ENCODE data around the gene SHC2.
"Not testable (repeated sequence)": the region's sequence is repeated elsewhere in the genome, so short reads cannot be mapped to it uniquely, and the experiment has no call there.

Gene SHC2

GRCh38 chr19:444677-445210 lies 16.1 kb downstream of the SHC2 start:
- DNase-seq, result no peak

GRCh38 chr19:443005-443404 lies 17.8 kb downstream of the SHC2 start:
- no peak for DNase-seq

GRCh38 chr19:442085-442484 lies 18.7 kb downstream of the SHC2 start:
- no peak for DNase-seq

DNA sequence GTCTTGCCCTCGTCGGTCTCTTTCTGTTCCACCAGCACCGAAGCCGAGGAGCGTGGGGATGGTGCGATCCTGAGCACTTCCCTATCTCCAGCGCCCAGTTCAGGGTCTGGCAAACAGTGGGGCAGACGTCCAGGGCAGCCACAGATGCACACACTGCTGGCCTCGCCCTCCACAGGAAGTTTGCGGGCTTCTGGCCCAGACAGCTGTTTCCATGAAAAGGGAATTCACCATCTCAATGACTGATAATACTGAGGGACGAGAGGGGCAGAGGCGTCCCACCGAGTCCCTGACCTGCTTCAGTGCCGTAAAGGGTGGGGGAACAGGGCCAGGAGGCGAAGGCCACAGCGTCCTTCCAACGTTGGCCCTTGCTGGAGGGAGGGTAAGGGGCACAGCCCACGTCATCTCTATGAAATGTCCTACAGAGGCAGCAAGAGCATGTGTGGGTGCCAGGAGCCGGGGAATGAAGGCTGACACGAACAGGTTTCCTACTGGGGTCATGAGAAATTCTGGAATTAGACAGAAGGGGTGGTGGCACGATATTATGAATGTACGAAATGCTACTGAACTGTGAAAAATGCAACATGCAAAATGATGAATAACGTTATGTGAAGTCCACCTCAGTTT lies 19.5 kb downstream of the SHC2 start:
- DNase-seq, result peak; percentile 66

DNA sequence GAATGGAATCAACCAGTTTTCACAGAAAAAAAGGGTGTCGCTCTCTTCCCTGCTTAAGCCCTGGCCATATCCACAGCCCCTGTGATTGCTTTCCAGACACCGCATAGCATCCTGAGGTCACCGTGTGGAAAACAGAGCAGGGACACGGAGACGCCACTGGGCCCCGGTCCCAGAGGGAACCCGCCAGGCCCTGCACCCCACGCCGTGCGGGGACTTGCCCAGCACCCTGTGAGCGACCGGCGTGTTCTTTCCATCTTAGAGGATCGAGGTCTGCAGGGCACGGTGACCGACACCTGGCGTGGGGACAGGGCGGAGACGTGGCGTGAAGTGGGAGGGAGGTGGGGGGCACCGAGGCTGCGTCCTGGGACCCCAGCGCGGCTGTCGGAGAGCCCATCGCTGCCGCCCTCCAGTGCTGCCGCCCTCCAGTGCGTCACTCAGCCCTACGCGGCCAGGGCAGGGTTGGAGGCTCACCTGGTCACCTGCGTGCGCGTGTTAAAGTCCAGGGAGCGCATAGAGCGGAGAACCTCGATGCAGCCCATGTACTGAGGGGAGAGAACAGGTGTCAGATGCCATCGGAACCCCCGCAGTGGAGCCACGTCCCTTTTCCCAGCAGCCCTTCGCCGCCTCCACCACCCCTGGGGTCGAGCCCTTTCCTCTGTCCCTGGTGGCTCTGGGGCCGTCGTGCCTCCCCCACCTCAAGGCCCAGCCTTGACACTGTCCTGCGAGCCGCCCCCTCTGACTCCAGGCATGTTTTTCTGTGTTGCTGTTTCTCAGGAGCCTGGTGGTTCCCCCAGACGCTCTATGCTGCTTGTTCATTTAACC lies 20.2 kb downstream of the SHC2 start:
- DNase-seq, result no peak

- DNase-seq, result no peak
Observed at GRCh38 chr19:439167-439900, 21.5 kb downstream of the SHC2 start.

DNA sequence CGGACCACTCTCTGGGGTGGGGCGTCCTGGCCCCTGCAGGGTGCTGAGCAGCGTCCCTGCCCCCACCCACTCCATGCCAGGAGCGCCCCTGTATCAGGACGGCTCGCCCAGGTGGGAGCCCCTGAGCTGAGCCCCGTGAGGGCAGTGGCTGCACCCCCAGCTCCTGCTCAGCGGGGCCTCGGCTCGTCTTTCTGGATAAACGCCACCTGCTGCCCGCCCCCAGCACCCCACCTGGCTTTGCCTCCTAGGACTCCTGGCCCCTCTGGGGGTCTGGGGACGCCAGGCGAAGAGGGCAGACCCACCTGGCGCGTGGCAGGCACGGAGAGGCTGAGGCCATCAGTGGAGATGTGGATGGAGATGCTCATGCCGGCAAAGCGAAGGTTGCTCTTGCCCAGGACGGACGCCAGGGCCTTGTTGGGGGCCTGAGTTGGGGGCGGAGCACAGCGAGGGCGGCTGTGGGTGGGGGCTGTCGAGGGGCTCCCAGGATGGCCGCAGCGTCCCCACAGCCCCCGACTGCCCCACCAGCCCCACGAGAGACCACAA lies 22.3 kb downstream of the SHC2 start:
- DNase-seq, result no peak

GRCh38 chr19:437041-437440 lies 23.8 kb downstream of the SHC2 start:
- no peak for DNase-seq

DNA sequence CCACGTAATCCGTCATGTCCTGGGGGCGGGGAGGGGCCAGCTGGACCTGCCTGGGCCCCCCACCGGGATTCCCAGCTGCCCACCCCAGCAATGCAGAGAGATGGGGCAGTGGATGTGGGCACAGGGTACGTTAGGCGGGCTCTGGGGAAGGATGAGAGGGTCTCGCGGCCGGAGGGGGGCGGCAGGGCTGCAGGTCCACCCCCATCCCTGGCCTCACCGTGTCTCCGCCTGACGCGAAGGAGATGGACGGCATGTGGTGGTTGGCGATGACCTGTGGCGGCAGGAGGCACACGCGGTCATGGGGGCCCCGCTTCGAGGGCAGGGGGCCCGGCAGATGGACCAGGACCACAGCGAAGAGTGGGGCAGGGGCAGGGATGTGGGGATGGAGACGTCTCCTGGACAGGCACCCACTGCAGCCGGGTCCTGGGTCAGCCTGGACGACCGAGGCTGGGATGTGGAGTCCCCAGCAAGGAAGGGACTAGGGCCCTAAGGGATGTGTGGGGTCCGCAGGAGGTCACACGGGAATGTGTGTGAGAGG lies 24.4 kb downstream of the SHC2 start:
- no peak for DNase-seq

DNA sequence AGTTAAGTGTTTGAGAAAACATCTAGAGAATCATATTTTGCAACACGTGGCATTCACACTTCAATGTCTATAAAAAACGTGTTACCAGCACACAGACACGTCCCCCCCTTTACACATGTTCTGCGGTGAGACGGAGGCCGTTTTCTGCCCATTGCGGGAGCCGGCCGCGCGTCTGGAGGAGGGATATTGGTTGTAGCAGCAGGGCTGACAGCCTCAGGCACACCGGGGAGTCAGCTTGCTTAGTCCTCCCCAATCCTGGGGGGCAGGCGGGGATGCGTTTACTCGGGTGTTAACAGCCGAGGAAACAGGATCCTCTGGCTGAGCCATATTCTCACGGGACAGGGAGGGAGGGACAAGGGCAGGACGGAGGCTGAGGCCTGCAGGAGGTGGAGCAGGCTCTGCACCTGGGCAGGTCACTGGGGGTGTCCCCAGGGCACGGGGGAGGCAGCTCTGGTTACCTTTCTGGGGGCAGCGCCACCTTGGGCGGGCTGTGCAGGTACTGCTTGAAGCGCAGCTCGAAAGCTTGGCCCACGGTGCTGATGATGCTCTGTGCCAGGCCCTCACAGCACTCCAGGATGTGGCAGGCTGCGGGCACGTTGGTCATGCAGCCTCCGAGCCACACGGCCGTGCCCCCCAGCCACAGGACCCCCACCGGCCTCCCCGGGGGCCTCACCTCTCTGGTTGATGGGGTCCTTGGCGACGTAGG lies 25.0 kb downstream of the SHC2 start:
- no peak for DNase-seq

DNA sequence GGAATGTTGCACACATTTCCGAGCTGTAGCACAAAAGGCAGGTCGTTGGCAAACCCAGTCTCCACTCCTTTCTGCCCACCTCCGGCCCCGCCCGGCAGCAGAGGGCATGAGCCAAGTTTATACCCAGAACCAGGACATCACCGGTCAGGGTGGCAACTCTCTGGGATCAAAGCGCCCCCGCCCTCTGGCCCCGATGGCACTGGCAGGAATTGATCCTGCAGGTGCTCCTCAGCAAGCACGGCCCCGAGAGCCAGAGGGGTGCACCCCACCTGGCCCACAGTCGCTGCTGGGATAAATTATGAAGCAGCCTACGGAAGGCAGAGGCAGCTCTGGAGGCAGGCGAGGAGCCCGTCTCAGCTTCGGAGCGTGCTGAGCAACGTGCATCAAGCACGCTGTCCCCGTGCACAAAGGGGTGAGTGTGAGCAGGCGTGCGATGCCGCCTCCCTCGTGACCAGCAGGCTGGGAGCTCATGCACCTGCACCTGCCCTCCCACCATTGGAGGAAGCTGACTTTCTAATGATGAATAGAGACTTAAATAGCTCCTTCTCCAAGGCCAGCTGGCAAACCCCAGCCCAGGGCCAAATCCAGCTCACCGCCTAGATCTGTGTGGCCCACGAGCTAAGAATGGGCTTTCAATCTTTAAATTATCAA lies 25.7 kb downstream of the SHC2 start:
- no peak for DNase-seq

DNA sequence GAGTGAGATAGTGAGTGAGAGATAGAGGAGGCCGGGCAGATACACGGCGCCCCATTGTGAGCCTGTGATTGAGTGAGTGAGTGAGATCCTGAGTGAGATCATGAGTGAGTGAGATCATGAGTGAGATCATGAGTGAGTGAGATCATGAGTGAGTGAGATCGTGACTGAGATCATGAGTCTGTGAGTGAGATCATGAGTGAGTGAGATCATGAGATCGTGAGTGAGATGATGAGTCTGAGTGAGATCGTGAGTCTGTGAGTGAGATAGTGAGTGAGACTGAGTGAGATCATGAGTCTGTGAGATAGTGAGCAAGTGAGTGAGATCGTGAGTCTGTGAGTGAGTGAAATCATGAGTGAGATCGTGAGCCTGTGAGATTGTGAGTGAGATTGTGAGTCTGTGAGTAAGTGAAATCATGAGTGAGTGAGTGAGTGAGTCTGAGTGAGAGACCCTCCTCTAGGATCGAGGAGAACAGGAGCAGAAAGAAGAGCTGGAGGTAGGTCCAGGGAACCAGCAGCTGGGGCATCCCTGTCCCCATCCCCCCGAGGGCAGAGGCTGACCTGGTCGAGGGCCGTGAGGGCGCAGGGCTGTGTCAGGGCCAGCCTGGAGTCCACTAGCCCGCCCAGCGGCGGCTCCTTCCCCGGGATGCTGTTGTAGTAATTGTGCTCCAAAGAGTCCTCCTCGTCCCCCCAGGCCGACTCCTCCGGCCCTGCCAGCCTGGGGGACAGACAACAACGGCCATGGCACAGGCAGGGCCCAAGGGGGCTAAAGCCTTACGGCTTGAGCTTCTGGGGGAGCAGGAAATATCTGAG lies 26.5 kb downstream of the SHC2 start:
- DNase-seq, result no peak

- DNase-seq, result peak; percentile 13
Observed at GRCh38 chr19:430701-431100, 30.1 kb downstream of the SHC2 start.

DNA sequence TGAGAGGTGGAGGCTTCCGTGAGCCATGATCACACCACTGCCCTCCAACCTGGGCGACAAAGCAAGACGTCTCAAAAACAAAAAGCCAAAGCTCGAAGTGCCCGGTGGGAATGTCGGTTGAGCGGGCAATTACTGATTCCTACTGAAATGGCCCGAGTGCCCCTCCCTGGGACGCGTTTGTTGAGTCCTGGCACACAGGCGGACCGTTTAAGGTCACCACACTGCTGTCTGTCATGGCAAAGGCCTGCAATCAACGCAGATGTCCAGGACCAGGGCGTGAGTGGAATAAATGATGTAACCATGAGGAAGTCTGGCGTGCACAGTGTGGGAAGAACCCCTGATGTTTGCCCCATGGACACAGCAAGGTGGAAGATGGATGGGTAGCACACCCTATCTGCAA lies 32.7 kb downstream of the SHC2 start:
- no peak for DNase-seq

GRCh38 chr19:427675-428074 lies 33.2 kb downstream of the SHC2 start:
- not testable (repeated sequence) for DNase-seq

DNA sequence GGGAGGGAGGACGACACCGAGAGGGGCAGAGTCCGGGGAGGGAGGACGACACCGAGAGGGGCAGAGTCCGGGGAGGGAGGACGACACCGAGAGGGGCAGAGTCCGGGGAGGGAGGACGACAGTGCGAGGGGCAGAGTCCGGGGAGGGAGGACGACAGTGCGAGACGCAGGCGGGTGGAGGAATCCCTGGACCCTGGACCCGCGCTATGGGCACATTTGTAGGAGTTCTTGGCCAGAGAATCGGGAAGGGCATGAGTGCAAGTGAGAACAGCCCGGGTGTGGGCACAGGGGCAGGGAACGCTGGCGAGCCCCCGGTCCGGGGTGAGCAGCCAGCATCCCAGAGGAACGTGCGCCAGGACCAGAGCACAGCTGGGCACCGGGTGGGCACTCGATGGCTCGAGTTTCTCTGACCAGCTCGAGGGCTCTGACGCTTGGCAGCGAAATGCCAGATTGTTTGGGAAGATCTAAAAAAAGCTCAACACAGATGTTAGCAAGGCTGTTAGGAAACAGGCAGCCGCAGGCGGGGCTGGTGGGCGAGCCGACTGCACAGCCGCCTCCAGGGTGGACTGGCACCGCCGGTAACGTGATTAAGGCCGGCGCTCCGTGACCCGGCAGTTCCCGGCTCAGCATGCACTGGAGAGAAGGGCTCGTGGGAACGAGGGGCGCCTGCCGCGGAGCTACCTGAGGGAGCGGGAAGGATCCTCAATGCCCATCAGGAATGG lies 33.9 kb downstream of the SHC2 start:
- peak; percentile 67 for DNase-seq

DNA sequence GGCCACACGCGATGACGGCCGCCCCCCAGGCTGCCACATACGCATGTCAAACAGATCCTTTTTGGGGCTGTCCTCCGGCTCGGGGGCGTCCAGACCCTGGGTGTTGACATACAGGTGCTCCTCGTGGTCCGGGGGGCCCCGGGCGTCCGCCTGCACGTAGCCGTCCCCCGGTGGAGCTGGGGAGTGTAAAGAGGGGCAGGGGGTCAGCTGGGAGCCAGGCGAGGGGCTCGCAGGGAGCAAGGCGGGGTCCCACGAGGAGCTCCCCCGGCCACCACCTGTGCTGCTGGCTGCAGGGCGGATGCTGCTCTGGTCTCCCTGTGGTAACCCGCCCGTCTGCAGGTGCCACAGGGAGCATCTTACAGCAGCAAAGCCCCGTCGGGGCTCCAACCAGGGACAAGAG lies 35.8 kb downstream of the SHC2 start:
- DNase-seq, result no peak

- DNase-seq, result no peak
Observed at GRCh38 chr19:424546-424945, 36.3 kb downstream of the SHC2 start.

GRCh38 chr19:423691-424466 lies 37.0 kb downstream of the SHC2 start:
- DNase-seq, result no peak

- DNase-seq, result not testable (repeated sequence)
Observed at GRCh38 chr19:422917-423226, 38.0 kb downstream of the SHC2 start.
